SK-MEL-5 (cell line): Measurements from ENCODE around the gene ZNF823. TPM values are rescaled to one million over a fixed set of nuclear protein-coding genes. Genes with fewer than 3 reads are reported as not detected.
"Not testable (repeated sequence)": the region's sequence is repeated elsewhere in the genome, so short reads cannot be mapped to it uniquely, and the experiment has no call there.

Experiments used
- DNase-seq: peaks from one replicate; pipeline ENCODE4 v3.0.0-alpha.2; 2016; ENCODE audit warnings: low read depth, low spot score
- in situ Hi-C: cut with HindIII; loops from 2 replicates; pipeline ENCODE4 v1.10.0; 2016; ENCODE audit warnings: low sequenced_read_pairs, high pct_unique_total_duplicates, low pct_unique_long_range_greater_than_20kb
- small RNA-seq, 2 experiments: library from RNA; depleted of rRNA; stranded (forward); fragments of <200 nt; gene quantifications; one replicate each; pipeline ENCODE3, GENCODE V24; 2014
- total RNA-seq: library from RNA; depleted of rRNA; stranded (reverse); fragments of >200 nt; shearing (Covaris generic); gene quantifications from 2 replicates; pipeline ENCODE4 v1.2.3, GENCODE V29; 2014; rRNA removed

The ZNF823 gene
- total RNA-seq, 1 experiment from 2014 or later, result 3.1 TPM

- in situ Hi-C loops, result no loop called here
- DNase-seq, result peak; percentile 58
Observed at GRCh38 chr19:11693505-11694499, 44.9 kb downstream of the ZNF823 start.

- DNase-seq, result no peak
- in situ Hi-C loops, result no loop called here
Observed at GRCh38 chr19:11692127-11692790, 46.5 kb downstream of the ZNF823 start.

GRCh38 chr19:11685676-11686650 lies 52.8 kb downstream of the ZNF823 start:
- in situ Hi-C loops, result no loop called here
- no peak for DNase-seq

GRCh38 chr19:11684987-11685675 lies 53.6 kb downstream of the ZNF823 start:
- DNase-seq, result no peak
- in situ Hi-C loops, result no loop called here

GRCh38 chr19:11680689-11681302 lies 58.0 kb downstream of the ZNF823 start:
- DNase-seq, result no peak
- in situ Hi-C loops, result no loop called here

- in situ Hi-C loops, result no loop called here
Observed at GRCh38 chr19:11678504-11678903, 60.2 kb downstream of the ZNF823 start.

GRCh38 chr19:11676661-11677600 lies 61.8 kb downstream of the ZNF823 start:
- DNase-seq, in situ Hi-C loops: not testable (repeated sequence)

More at GRCh38 chr19:11678504-11678903, 60.2 kb downstream of the ZNF823 start:
- DNase-seq, result no peak

- in situ Hi-C loops, result no loop called here
- no peak for DNase-seq
Observed at GRCh38 chr19:11675569-11675968, 63.2 kb downstream of the ZNF823 start.

- no peak for DNase-seq
- in situ Hi-C loops, result no loop called here
Observed at GRCh38 chr19:11674067-11674492, 64.7 kb downstream of the ZNF823 start.

GRCh38 chr19:11673608-11674041 lies 65.1 kb downstream of the ZNF823 start:
- in situ Hi-C loops, result no loop called here
- peak; percentile 79 for DNase-seq

Small RNA genes lying within 50 kb of the gene (small RNA-seq; reads per million reads assigned to genes)
- gene ZNF833P, result 0 reads per million in 2 experiments

Other genes with a start within 250 kb of the ZNF823 start
- 1.6 and 5.6 TPM in 2 replicates for gene ZNF653, start 233.1 kb downstream of the ZNF823 start, total RNA-seq
- 47.8 and 56.9 TPM in 2 replicates for gene ECSIT, start 209.8 kb downstream of the ZNF823 start, total RNA-seq
- not detected in 2 replicates for gene CNN1, start 200.1 kb downstream of the ZNF823 start, total RNA-seq
- gene ELOF1, start 179.7 kb downstream of the ZNF823 start, total RNA-seq, result 34.5 and 44.1 TPM in 2 replicates
- 64.7 and 68.3 TPM in 2 replicates for gene ACP5, start 161.3 kb downstream of the ZNF823 start, total RNA-seq
- gene ZNF627, start 141.5 kb downstream of the ZNF823 start, total RNA-seq, result 12.6 and 13.2 TPM in 2 replicates
- gene ZNF441, start 28.1 kb upstream of the ZNF823 start, total RNA-seq, result 5.0 and 5.9 TPM in 2 replicates
- 0.42 and 0.56 TPM in 2 replicates for gene ZNF491, start 59.6 kb upstream of the ZNF823 start, total RNA-seq
- 19.5 and 19.9 TPM in 2 replicates for gene ZNF440, start 75.3 kb upstream of the ZNF823 start, total RNA-seq
- 0.27 and 0.40 TPM in 2 replicates for gene ZNF439, start 109.8 kb upstream of the ZNF823 start, total RNA-seq
- 1.0 and 1.5 TPM in 2 replicates for gene ZNF69, start 148.8 kb upstream of the ZNF823 start, total RNA-seq
- gene ZNF700, start 186.2 kb upstream of the ZNF823 start, total RNA-seq, result 9.5 and 11.7 TPM in 2 replicates
- 0.51 and 1.8 TPM in 2 replicates for gene ZNF763, start 226.1 kb upstream of the ZNF823 start, total RNA-seq